Endothelial cell of umbilical vein (primary cell): ENCODE results near the gene TTBK1. TPM values are rescaled to one million over a fixed set of nuclear protein-coding genes. Genes with fewer than 3 reads are reported as not detected.

Source experiments
- BruUV-seq: library from RNA; stranded (reverse); fragments of 400-500 nt; replicated peaks from 2 replicates; lab custom pipeline; 2021; lab: Mats Ljungman, UMichigan
- CTCF ChIA-PET: fragments of 300-600, 350-600 bp; sonication (Branson Sonifier 250); formaldehyde crosslinking; loops from one replicate; lab custom pipeline; 2021; ENCODE audit warnings: antibody characterized with exemption, inconsistent platforms; lab: Charles Lee
- POLR2A ChIA-PET: fragments of 300-600, 350-600 bp; sonication (Branson Sonifier 250); formaldehyde crosslinking; loops from one replicate; lab custom pipeline; 2021; ENCODE audit warnings: antibody characterized with exemption, inconsistent platforms; lab: Charles Lee
- DNase-seq: peaks from one replicate; pipeline ENCODE4 v3.0.0-alpha.2; 2011; ENCODE audit warnings: low read depth, low spot score
- FAIRE-seq: peaks from 2 replicates; lab custom pipeline; 2011; peaks lifted over from hg19 to GRCh38; lab: Jason Lieb, UNC
- H2AFZ ChIP-seq: 2 replicates; pipeline ENCODE4 v1.6.0; 2012; ENCODE audit warnings: low read depth, low read length, control low read depth, inconsistent platforms
- H3K27ac ChIP-seq: 2 replicates; pipeline ENCODE4 v1.5.1; 2011; ENCODE audit warnings: low read depth, mild to moderate bottlenecking, control low read depth, low read length, moderate library complexity; ENCODE audit not compliant: insufficient read depth
- H3K27me3 ChIP-seq, 2 experiments: 2 replicates each; pipeline versions ENCODE4 v1.6.0 to v1.6.1; 2011; ENCODE audit warnings: low read length in 2 of 2, mixed read lengths in 1 of 2; ENCODE audit not compliant: control insufficient read depth in 2 of 2, insufficient read depth in 2 of 2
- H3K36me3 ChIP-seq, 2 experiments: 2 replicates in 1 of 2; 3 replicates in 1 of 2; pipeline ENCODE4 v1.5.1; 2011; ENCODE audit warnings: low read length in 2 of 2, mild to moderate bottlenecking in 1 of 2, moderate library complexity in 1 of 2; ENCODE audit not compliant: control insufficient read depth in 2 of 2, insufficient read depth in 2 of 2; ENCODE audit errors: extremely low read depth in 1 of 2
- H3K4me1 ChIP-seq: 3 replicates; pipeline ENCODE4 v1.5.1; 2011; ENCODE audit warnings: mild to moderate bottlenecking, low read length; ENCODE audit not compliant: control insufficient read depth, insufficient read depth; ENCODE audit errors: extremely low read depth
- H3K4me2 ChIP-seq: 2 replicates; pipeline ENCODE4 v1.6.1; 2011; ENCODE audit warnings: low read length, control low read depth, mixed read lengths; ENCODE audit not compliant: insufficient read depth
- H3K4me3 ChIP-seq, 3 experiments: fragments of 200-600 bp in 1 of 3; sonication (generic), shearing (Covaris generic) in 1 of 3; replicated peaks in 1 of 3; 2 replicates each; pipeline ENCODE4 v1.5.1; 2011 to 2016; ENCODE audit warnings: control low read depth in 3 of 3, low read length in 3 of 3, mild to moderate bottlenecking in 2 of 3, inconsistent platforms in 1 of 3, low read depth in 1 of 3, moderate library complexity in 1 of 3; ENCODE audit not compliant: insufficient read depth in 1 of 3
- H3K79me2 ChIP-seq: 2 replicates; pipeline ENCODE4 v1.6.0; 2012; ENCODE audit warnings: low read length, inconsistent platforms; ENCODE audit not compliant: control insufficient read depth, insufficient read depth
- H3K9ac ChIP-seq: replicated peaks from 2 replicates; pipeline ENCODE3; 2011; ENCODE audit warnings: low read length, control low read depth; ENCODE audit not compliant: insufficient read depth; ENCODE audit errors: extremely low read depth
- H3K9me1 ChIP-seq: replicated peaks from 3 replicates; pipeline ENCODE4 v1.6.0; 2011; ENCODE audit warnings: mild to moderate bottlenecking, low read length; ENCODE audit not compliant: control insufficient read depth, insufficient read depth; ENCODE audit errors: extremely low read depth
- H3K9me3 ChIP-seq: replicated peaks from 2 replicates; pipeline ENCODE4 v1.5.1; 2012; ENCODE audit warnings: low read length, inconsistent platforms; ENCODE audit not compliant: control insufficient read depth, insufficient read depth
- H4K20me1 ChIP-seq: replicated peaks from 2 replicates; pipeline ENCODE3; 2011; ENCODE audit warnings: mild to moderate bottlenecking, low read length; ENCODE audit not compliant: control insufficient read depth, insufficient read depth; ENCODE audit errors: extremely low read depth
- EZH2 ChIP-seq: IDR thresholded peaks from 2 replicates; pipeline ENCODE4 v1.6.1; 2012; ENCODE audit warnings: borderline replicate concordance, low read depth, mild to moderate bottlenecking, moderate library complexity, low read length, inconsistent platforms; ENCODE audit not compliant: severe bottlenecking
- FOS ChIP-seq: IDR thresholded peaks from 2 replicates; pipeline ENCODE4 v1.6.1; 2011; ENCODE audit warnings: mild to moderate bottlenecking, low read length, moderate library complexity, borderline replicate concordance; ENCODE audit not compliant: insufficient read depth
- GATA2 ChIP-seq: IDR thresholded peaks from 2 replicates; pipeline ENCODE4 v1.7.0; 2011; ENCODE audit warnings: low read depth, mild to moderate bottlenecking, moderate library complexity, mixed read lengths, low read length; ENCODE audit not compliant: insufficient read length, insufficient read depth
- JUN ChIP-seq: IDR thresholded peaks from 2 replicates; pipeline ENCODE4 v1.6.1; 2011; ENCODE audit warnings: borderline replicate concordance, low read depth; ENCODE audit not compliant: insufficient read length, insufficient read depth
- MYC ChIP-seq: IDR thresholded peaks from one replicate; pipeline ENCODE4 v1.6.1; 2011; ENCODE audit warnings: mild to moderate bottlenecking, low read depth, low read length
- POLR2A ChIP-seq: IDR thresholded peaks from 2 replicates; pipeline ENCODE4 v1.6.1; 2012; ENCODE audit warnings: low read depth, mild to moderate bottlenecking, control low read depth, low read length
- POLR2AphosphoS5 ChIP-seq: IDR thresholded peaks from 2 replicates; pipeline ENCODE4 v1.6.1; 2012; ENCODE audit warnings: low read depth, mild to moderate bottlenecking, control low read depth, low read length, moderate library complexity; ENCODE audit not compliant: insufficient read depth
- dilution Hi-C: fragments of 300-500 bp; cut with MboI; formaldehyde crosslinking; loops from one replicate; pipeline ENCODE4 v1.15.0; 2019; ENCODE audit warnings: low sequenced_read_pairs; ENCODE audit not compliant: extremely low pct_ligation_motif_present
- intact Hi-C: fragments of 100-400 bp; cut with micrococcal nuclease; formaldehyde crosslinking; loops from one replicate; pipeline ENCODE4 v1.10.0; 2022
- polyA plus RNA-seq, 4 experiments: library from polyadenylated mRNA; depleted of rRNA in 3 of 4; stranded (reverse) in 3 of 4; unstranded in 1 of 4; fragments of >200 nt; gene quantifications; 2 replicates each; pipeline versions ENCODE4 v1.2.1 to v1.2.3, GENCODE V29; 2011 to 2012; ENCODE audit warnings: missing spikeins in 1 of 4
- total RNA-seq: library from RNA; stranded (reverse); gene quantifications from 2 replicates; pipeline ENCODE4 v1.2.3, GENCODE V29; 2021
- TF ChIP-seq, protein P1 (sequence below): IDR thresholded peaks from 2 replicates; pipeline ENCODE4 v1.6.1; 2011; ENCODE audit not compliant: insufficient read depth, insufficient read length
- TF ChIP-seq, protein P2 (sequence below), 2 donors: IDR thresholded peaks; 1 replicate in 1 of 2; 2 replicates in 1 of 2; pipeline ENCODE4 v1.5.1; 2011; ENCODE audit warnings: low read length in 2 of 2, mild to moderate bottlenecking in 2 of 2, moderate library complexity in 2 of 2, control low read depth in 1 of 2, inconsistent platforms in 1 of 2, low read depth in 1 of 2; ENCODE audit not compliant: insufficient read depth in 1 of 2; ENCODE audit errors: extremely low read depth in 1 of 2

TTBK1 gene
- total and polyA plus RNA-seq, 2 donors (not counting 3 experiments of a cell fraction or from before 2014, with no cell fraction given), result 0.06 TPM; not detected in 1

DNA sequence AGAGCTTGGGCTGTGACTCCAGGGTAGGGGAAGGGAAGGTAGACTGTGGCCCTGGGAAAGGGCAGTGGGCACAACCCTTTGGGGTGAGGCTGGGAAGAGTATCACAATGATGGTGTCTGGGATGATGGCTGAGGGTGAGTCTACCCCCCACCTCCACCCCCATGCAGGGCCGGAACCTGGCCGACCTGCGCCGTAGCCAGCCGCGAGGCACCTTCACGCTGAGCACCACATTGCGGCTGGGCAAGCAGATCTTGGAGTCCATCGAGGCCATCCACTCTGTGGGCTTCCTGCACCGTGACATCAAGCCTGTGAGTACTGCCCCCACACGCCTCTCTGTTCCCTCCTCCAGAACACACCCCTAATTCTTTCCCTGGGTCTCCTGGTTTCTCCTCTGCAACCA is 10.1 kb downstream of the TTBK1 start:
- no TSS peak for BruUV-seq
- Histone ChIP-seq H2AFZ (no peak overlapping the region), H3K79me2 (no peaks in the 10 kb centered on the region), H3K27ac (no peak overlapping the region), H3K9me1 (no peaks in the 10 kb centered on the region), H3K4me1 (no peaks in the 10 kb centered on the region), H3K4me2 (no peak overlapping the region), H3K27me3 (peaks cover 10 to 17% of the 10 kb centered on the region in 2 experiments), H3K36me3 (no peaks in the 10 kb centered on the region), H3K9me3 (no peaks in the 10 kb centered on the region), H3K4me3 (no peak overlapping the region), H3K9ac (no peak overlapping the region), H4K20me1 (no peaks in the 10 kb centered on the region)
- ChIA-PET POLR2A (no interaction called here), CTCF (interaction anchor here (1.0 to 2.2 kb wide), 3 partner anchors 10 to 24 kb away, joined by 3 to 13 read pairs (median 4); partner anchors contain the start of gene DNPH1)
- no peak for FAIRE-seq
- TF ChIP-seq GATA2, result no peak
- TF ChIP-seq, protein P1, sequence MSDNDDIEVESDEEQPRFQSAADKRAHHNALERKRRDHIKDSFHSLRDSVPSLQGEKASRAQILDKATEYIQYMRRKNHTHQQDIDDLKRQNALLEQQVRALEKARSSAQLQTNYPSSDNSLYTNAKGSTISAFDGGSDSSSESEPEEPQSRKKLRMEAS, result no peak
- TF ChIP-seq EZH2, result no peak
- TF ChIP-seq, protein P2, sequence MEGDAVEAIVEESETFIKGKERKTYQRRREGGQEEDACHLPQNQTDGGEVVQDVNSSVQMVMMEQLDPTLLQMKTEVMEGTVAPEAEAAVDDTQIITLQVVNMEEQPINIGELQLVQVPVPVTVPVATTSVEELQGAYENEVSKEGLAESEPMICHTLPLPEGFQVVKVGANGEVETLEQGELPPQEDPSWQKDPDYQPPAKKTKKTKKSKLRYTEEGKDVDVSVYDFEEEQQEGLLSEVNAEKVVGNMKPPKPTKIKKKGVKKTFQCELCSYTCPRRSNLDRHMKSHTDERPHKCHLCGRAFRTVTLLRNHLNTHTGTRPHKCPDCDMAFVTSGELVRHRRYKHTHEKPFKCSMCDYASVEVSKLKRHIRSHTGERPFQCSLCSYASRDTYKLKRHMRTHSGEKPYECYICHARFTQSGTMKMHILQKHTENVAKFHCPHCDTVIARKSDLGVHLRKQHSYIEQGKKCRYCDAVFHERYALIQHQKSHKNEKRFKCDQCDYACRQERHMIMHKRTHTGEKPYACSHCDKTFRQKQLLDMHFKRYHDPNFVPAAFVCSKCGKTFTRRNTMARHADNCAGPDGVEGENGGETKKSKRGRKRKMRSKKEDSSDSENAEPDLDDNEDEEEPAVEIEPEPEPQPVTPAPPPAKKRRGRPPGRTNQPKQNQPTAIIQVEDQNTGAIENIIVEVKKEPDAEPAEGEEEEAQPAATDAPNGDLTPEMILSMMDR (IDR thresholded peaks at IDR 0.05; ENCODE audit: extremely low read depth in 1 of 2, insufficient read depth in 1 of 2, low read depth in 1 of 2, low read length in 2 of 2), result no peak
- TF ChIP-seq FOS, result no peak
- TF ChIP-seq POLR2AphosphoS5, result no peak
- no peak for TF ChIP-seq POLR2A
- TF ChIP-seq JUN, result no peak
- no peak for TF ChIP-seq MYC
- intact Hi-C loops, result no loop called here
- dilution Hi-C loops, result no loop called here
- no peak for DNase-seq
